ENCODE measurements around the gene RHBDF2.

The RHBDF2 gene

DNA sequence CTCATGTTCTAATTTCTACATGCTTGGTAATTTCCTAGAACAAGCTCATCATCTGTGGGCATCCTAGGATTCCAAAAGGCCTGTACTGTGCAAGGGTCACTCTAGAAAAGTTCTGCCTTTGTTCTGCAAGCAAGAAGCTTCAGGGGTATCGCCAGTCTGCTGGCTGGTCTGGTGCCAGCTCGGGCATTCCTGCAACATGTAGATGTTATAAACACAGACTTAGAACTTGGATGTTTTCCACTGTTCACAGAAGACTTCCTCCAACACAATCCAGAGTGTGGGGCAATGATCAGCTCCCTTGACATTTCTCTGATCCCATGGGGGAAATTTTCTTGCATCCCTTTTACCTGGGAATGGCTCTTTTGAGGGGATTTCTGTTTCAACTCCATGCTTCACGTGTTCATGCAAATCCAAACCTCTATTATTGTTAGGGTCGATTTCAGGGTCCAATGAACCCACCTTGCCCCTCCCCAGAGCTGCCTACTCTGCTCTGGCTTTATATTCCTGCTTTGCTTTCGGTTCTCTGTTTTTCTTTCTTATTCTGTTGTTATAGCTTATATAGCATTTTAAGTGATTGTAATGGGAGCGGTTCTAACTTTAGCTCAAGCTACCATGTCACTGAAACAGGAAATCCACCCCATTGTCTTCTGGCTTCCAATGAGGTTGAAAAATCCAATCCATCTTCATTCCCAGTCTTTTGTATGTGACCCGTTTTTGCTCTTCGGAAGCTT lies 73.6 kb downstream of the RHBDF2 start:
- TF ChIP-seq, protein P1, sequence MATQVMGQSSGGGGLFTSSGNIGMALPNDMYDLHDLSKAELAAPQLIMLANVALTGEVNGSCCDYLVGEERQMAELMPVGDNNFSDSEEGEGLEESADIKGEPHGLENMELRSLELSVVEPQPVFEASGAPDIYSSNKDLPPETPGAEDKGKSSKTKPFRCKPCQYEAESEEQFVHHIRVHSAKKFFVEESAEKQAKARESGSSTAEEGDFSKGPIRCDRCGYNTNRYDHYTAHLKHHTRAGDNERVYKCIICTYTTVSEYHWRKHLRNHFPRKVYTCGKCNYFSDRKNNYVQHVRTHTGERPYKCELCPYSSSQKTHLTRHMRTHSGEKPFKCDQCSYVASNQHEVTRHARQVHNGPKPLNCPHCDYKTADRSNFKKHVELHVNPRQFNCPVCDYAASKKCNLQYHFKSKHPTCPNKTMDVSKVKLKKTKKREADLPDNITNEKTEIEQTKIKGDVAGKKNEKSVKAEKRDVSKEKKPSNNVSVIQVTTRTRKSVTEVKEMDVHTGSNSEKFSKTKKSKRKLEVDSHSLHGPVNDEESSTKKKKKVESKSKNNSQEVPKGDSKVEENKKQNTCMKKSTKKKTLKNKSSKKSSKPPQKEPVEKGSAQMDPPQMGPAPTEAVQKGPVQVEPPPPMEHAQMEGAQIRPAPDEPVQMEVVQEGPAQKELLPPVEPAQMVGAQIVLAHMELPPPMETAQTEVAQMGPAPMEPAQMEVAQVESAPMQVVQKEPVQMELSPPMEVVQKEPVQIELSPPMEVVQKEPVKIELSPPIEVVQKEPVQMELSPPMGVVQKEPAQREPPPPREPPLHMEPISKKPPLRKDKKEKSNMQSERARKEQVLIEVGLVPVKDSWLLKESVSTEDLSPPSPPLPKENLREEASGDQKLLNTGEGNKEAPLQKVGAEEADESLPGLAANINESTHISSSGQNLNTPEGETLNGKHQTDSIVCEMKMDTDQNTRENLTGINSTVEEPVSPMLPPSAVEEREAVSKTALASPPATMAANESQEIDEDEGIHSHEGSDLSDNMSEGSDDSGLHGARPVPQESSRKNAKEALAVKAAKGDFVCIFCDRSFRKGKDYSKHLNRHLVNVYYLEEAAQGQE (IDR thresholded peaks at IDR 0.05; ENCODE audit: insufficient read depth in 1 of 2, low read depth in 2 of 2, low read length in 2 of 2) = no peak
- no peak for TF ChIP-seq FOXP2 (optimal IDR thresholded peaks at IDR 0.05; ENCODE audit: borderline replicate concordance, extremely low read depth, extremely low read length, insufficient read depth)
- no peak for TF ChIP-seq SIN3A (IDR thresholded peaks at IDR 0.05; ENCODE audit: borderline replicate concordance, insufficient read depth, low read length)
- TF ChIP-seq TAF1 (IDR thresholded peaks at IDR 0.05; ENCODE audit: borderline replicate concordance, insufficient read depth, low read length) = no peak
- no peak for TF ChIP-seq POLR2AphosphoS5 (IDR thresholded peaks at IDR 0.05; ENCODE audit: low read depth, low read length)

DNA sequence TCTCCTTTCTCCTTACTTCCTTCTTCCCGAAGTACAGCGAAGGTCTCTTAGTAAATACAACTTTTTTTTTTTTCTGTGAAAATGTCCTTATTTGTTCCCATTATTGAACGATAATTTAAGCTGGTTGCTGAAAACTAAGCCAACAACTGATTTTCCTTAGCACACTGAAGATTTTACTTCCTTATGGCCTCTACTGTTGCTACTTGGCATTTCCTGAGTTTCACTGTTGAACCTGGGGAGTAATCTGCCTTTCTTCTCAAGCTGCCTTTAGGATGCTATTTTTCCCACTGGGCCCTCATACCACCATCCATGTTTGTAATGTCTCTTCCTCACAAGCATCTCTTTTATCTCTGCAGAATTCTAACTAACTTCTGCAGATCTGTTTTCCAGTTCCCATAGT lies 74.4 kb downstream of the RHBDF2 start:
- TF ChIP-seq, protein P1 (IDR thresholded peaks at IDR 0.05; ENCODE audit: insufficient read depth in 1 of 2, low read depth in 2 of 2, low read length in 2 of 2) = no peak
- TF ChIP-seq FOXP2 (optimal IDR thresholded peaks at IDR 0.05; ENCODE audit: borderline replicate concordance, extremely low read depth, extremely low read length, insufficient read depth) = no peak
- TF ChIP-seq TAF1 (IDR thresholded peaks at IDR 0.05; ENCODE audit: borderline replicate concordance, insufficient read depth, low read length) = no peak

DNA sequence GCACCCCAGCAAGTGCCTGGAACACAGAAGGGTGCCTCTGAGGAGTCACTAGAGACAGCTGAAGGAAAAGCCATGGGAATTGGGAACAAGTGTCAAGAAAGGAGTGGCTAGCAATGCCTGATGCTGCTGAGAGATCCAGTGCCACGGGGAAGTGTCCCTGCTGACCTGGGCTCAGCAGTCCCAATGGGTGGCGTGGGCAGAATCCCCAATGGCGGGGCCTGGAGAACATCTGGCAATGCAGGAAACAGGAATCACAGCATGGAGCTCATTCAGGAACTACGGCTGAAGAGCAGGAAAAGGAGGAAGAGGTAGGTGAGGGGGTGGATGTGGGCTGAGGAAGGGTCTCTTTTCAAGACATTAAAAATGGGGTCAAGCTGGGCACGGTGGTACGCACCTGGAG lies 78.4 kb downstream of the RHBDF2 start:
- no peak for TF ChIP-seq FOXP2 (optimal IDR thresholded peaks at IDR 0.05; ENCODE audit: borderline replicate concordance, extremely low read depth, extremely low read length, insufficient read depth)
- no peak for TF ChIP-seq TAF1 (IDR thresholded peaks at IDR 0.05; ENCODE audit: borderline replicate concordance, insufficient read depth, low read length)
- TF ChIP-seq POLR2AphosphoS5 (IDR thresholded peaks at IDR 0.05; ENCODE audit: low read depth, low read length) = no peak
- no peak for TF ChIP-seq SIN3A (IDR thresholded peaks at IDR 0.05; ENCODE audit: borderline replicate concordance, insufficient read depth, low read length)

- no peak for TF ChIP-seq SIN3A (IDR thresholded peaks at IDR 0.05; ENCODE audit: borderline replicate concordance, insufficient read depth, low read length)
- TF ChIP-seq FOXP2 (optimal IDR thresholded peaks at IDR 0.05; ENCODE audit: borderline replicate concordance, extremely low read depth, extremely low read length, insufficient read depth) = no peak
- no peak for TF ChIP-seq POLR2AphosphoS5 (IDR thresholded peaks at IDR 0.05; ENCODE audit: low read depth, low read length)
- no peak for TF ChIP-seq TAF1 (IDR thresholded peaks at IDR 0.05; ENCODE audit: borderline replicate concordance, insufficient read depth, low read length)
- TF ChIP-seq, protein P1 (IDR thresholded peaks at IDR 0.05; ENCODE audit: insufficient read depth in 1 of 2, low read depth in 2 of 2, low read length in 2 of 2) = no peak
These were observed 78.8 kb downstream of the RHBDF2 start for GRCh38 chr17:76422406-76422805.

DNA sequence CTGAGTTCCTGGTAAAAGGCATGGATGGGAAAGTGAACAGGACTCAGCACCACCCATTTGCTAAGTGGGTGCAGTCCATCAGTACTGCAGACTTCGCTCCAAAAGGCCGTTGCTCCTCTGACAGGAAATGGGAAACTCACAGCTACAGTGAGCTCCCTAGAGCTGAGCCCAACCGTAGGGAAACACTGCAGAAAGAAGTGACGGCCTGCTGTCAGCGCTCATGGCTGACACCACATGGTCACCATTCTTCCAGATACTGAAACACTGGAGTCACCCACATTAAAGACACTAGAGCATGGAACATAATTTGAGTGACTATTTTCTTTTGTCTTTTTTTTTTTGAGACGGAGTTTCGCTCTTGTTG lies 80.2 kb downstream of the RHBDF2 start:
- no peak for TF ChIP-seq FOXP2 (optimal IDR thresholded peaks at IDR 0.05; ENCODE audit: borderline replicate concordance, extremely low read depth, extremely low read length, insufficient read depth)
- TF ChIP-seq SIN3A (IDR thresholded peaks at IDR 0.05; ENCODE audit: borderline replicate concordance, insufficient read depth, low read length) = no peak
- TF ChIP-seq POLR2AphosphoS5 (IDR thresholded peaks at IDR 0.05; ENCODE audit: low read depth, low read length) = no peak
- TF ChIP-seq, protein P1 (IDR thresholded peaks at IDR 0.05; ENCODE audit: insufficient read depth in 1 of 2, low read depth in 2 of 2, low read length in 2 of 2) = no peak
- no peak for TF ChIP-seq TAF1 (IDR thresholded peaks at IDR 0.05; ENCODE audit: borderline replicate concordance, insufficient read depth, low read length)
